ENCODE measurements around the gene DUSP12.

GRCh38 chr1:161768461-161768860 is 18.9 kb downstream of the DUSP12 start:
- TF ChIP-seq, protein P1, sequence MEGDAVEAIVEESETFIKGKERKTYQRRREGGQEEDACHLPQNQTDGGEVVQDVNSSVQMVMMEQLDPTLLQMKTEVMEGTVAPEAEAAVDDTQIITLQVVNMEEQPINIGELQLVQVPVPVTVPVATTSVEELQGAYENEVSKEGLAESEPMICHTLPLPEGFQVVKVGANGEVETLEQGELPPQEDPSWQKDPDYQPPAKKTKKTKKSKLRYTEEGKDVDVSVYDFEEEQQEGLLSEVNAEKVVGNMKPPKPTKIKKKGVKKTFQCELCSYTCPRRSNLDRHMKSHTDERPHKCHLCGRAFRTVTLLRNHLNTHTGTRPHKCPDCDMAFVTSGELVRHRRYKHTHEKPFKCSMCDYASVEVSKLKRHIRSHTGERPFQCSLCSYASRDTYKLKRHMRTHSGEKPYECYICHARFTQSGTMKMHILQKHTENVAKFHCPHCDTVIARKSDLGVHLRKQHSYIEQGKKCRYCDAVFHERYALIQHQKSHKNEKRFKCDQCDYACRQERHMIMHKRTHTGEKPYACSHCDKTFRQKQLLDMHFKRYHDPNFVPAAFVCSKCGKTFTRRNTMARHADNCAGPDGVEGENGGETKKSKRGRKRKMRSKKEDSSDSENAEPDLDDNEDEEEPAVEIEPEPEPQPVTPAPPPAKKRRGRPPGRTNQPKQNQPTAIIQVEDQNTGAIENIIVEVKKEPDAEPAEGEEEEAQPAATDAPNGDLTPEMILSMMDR (IDR thresholded peaks at IDR 0.05): no peak
- no peak for TF ChIP-seq EP300 (IDR thresholded peaks at IDR 0.05)
- no peak for TF ChIP-seq POLR2AphosphoS5 (IDR thresholded peaks at IDR 0.05)
- TF ChIP-seq POLR2A (IDR thresholded peaks at IDR 0.05): no peak
